ENCODE measurements around the gene ILF3.

Gene ILF3

DNA sequence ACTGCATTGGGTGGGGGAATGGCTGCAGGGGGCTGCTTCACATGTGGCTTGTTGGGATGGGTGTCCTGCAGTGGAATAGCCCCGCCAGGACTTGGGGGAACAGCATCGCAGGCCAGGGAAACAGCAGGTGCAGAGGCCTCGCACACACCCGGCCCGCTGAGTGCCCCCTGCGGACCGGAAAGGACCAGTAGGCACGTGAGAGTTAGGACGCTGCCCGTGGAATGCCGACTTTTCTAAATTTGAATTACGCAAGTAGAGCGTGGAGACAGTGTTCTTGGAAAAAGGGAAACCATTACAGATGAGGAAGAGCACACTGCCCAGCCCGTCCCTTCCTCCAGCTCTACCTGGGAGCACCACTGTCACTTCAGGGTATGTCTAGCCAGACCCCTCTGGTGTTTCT lies 75.3 kb downstream of the ILF3 start:
- TF ChIP-seq, protein P1, sequence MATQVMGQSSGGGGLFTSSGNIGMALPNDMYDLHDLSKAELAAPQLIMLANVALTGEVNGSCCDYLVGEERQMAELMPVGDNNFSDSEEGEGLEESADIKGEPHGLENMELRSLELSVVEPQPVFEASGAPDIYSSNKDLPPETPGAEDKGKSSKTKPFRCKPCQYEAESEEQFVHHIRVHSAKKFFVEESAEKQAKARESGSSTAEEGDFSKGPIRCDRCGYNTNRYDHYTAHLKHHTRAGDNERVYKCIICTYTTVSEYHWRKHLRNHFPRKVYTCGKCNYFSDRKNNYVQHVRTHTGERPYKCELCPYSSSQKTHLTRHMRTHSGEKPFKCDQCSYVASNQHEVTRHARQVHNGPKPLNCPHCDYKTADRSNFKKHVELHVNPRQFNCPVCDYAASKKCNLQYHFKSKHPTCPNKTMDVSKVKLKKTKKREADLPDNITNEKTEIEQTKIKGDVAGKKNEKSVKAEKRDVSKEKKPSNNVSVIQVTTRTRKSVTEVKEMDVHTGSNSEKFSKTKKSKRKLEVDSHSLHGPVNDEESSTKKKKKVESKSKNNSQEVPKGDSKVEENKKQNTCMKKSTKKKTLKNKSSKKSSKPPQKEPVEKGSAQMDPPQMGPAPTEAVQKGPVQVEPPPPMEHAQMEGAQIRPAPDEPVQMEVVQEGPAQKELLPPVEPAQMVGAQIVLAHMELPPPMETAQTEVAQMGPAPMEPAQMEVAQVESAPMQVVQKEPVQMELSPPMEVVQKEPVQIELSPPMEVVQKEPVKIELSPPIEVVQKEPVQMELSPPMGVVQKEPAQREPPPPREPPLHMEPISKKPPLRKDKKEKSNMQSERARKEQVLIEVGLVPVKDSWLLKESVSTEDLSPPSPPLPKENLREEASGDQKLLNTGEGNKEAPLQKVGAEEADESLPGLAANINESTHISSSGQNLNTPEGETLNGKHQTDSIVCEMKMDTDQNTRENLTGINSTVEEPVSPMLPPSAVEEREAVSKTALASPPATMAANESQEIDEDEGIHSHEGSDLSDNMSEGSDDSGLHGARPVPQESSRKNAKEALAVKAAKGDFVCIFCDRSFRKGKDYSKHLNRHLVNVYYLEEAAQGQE (IDR thresholded peaks at IDR 0.05; ENCODE audit: insufficient replicate concordance, low read depth), result no peak
- TF ChIP-seq, protein P2, sequence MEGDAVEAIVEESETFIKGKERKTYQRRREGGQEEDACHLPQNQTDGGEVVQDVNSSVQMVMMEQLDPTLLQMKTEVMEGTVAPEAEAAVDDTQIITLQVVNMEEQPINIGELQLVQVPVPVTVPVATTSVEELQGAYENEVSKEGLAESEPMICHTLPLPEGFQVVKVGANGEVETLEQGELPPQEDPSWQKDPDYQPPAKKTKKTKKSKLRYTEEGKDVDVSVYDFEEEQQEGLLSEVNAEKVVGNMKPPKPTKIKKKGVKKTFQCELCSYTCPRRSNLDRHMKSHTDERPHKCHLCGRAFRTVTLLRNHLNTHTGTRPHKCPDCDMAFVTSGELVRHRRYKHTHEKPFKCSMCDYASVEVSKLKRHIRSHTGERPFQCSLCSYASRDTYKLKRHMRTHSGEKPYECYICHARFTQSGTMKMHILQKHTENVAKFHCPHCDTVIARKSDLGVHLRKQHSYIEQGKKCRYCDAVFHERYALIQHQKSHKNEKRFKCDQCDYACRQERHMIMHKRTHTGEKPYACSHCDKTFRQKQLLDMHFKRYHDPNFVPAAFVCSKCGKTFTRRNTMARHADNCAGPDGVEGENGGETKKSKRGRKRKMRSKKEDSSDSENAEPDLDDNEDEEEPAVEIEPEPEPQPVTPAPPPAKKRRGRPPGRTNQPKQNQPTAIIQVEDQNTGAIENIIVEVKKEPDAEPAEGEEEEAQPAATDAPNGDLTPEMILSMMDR (IDR thresholded peaks at IDR 0.05; ENCODE audit: insufficient read depth, low read length), result no peak
- no peak; the same call in 1 of the 2 replicates for TF ChIP-seq SPI1 (IDR thresholded peaks at IDR 0.05; ENCODE audit: borderline replicate concordance, low read depth)
- TF ChIP-seq GABPA (IDR thresholded peaks at IDR 0.05; ENCODE audit: low read depth), result no peak
- TF ChIP-seq POLR2AphosphoS5 (IDR thresholded peaks at IDR 0.05; ENCODE audit: low read depth), result no peak
- Histone ChIP-seq H3K4me3 (replicated peaks; ENCODE audit: insufficient read depth, low read length) (no peak overlapping the region), H3K27ac (replicated peaks) (no peak overlapping the region), H3K27me3 (ENCODE audit: insufficient read depth, poor library complexity, severe bottlenecking) (no peaks in the 10 kb centered on the region)
- DNase-seq (ENCODE audit: low read depth in 1 of 2, low spot score in 1 of 2), result no peak

DNA sequence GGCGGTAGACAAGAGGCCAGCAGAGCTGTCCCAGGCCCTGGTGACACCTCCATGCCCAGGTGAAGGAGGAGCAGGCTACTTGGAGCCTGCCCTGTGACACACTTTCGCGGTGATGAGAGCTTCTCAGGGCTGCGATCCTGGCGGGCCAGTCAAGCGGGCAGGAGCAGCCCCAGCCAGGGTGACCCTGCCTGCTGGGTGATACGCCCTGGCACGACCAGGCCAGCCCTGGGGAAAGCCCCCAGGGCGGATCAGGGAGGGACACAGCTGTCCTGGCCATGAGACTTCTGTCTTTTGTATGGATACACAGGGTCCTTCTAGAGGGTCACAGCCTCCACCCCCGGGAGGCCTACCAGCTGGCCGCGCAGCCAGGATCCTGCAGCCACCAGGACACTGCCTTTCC lies 76.8 kb downstream of the ILF3 start:
- Histone ChIP-seq H3K27ac (replicated peaks) (peak overlapping the region; percentile 32), H3K27me3 (ENCODE audit: insufficient read depth, poor library complexity, severe bottlenecking) (no peaks in the 10 kb centered on the region), H3K4me3 (replicated peaks; ENCODE audit: insufficient read depth, low read length) (no peak overlapping the region)
- no peak for DNase-seq (ENCODE audit: low read depth in 1 of 2, low spot score in 1 of 2)
- TF ChIP-seq, protein P1 (IDR thresholded peaks at IDR 0.05; ENCODE audit: insufficient replicate concordance, low read depth), result no peak
- TF ChIP-seq GABPA (IDR thresholded peaks at IDR 0.05; ENCODE audit: low read depth), result no peak
- TF ChIP-seq, protein P2 (IDR thresholded peaks at IDR 0.05; ENCODE audit: insufficient read depth, low read length), result no peak

DNA sequence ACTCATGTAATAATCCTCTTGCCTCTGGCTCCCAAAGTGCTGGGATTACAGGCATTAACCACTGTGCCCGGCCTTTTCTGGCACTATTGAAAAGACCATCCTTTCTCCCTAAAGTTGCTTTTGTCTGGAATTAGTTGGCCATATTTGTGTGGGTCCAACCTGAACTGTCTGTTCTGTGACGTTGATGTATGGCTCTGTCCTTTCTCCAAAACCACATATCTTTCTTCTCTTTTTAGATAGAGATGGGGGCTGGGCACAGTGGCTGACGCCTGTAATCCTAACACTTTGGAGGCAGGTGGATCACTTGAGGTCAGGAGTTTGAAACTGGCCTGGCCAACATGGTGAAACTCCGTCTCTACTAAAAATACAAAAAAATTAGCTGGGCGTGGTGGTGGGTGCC lies 81.6 kb downstream of the ILF3 start:
- TF ChIP-seq POLR2AphosphoS5 (IDR thresholded peaks at IDR 0.05; ENCODE audit: low read depth) (no peak), GABPA (IDR thresholded peaks at IDR 0.05; ENCODE audit: low read depth) (no peak), SPI1 (IDR thresholded peaks at IDR 0.05; ENCODE audit: borderline replicate concordance, low read depth) (no peak)
- TF ChIP-seq, protein P1 (IDR thresholded peaks at IDR 0.05; ENCODE audit: insufficient replicate concordance, low read depth), result no peak
- TF ChIP-seq, protein P2 (IDR thresholded peaks at IDR 0.05; ENCODE audit: insufficient read depth, low read length), result no peak
- Histone ChIP-seq H3K4me3 (replicated peaks; ENCODE audit: insufficient read depth, low read length) (no peak overlapping the region), H3K27me3 (ENCODE audit: insufficient read depth, poor library complexity, severe bottlenecking) (no peaks in the 10 kb centered on the region), H3K27ac (replicated peaks) (no peak overlapping the region)
- DNase-seq (ENCODE audit: low read depth in 1 of 2, low spot score in 1 of 2), result no peak
